Lower lobe of right lung (tissue), 2 donors: ENCODE measurements around the gene SORT1. TPM values are rescaled to one million over a fixed set of nuclear protein-coding genes. Genes with fewer than 3 reads are reported as not detected.

Experiments
- ATAC-seq, 2 donors: fragments of 200-7000 bp; cut with Tn5 transposase; one replicate each; pipeline ENCODE4 v1.9.1; 2020 to 2022; ENCODE audit warnings: mild to moderate bottlenecking in 2 of 2, moderate library complexity in 2 of 2
- DNase-seq: peaks from one replicate; pipeline ENCODE4 v3.0.0-alpha.2; 2020
- H3K27ac ChIP-seq: fragments of 200-600 bp; one replicate; pipeline ENCODE4 v1.8.0; 2022
- H3K27me3 ChIP-seq: fragments of 200-600 bp; one replicate; pipeline ENCODE4 v1.8.0; 2022; ENCODE audit warnings: low read depth
- H3K36me3 ChIP-seq: fragments of 200-600 bp; one replicate; pipeline ENCODE4 v1.8.0; 2022; ENCODE audit warnings: mild to moderate bottlenecking
- H3K4me1 ChIP-seq: fragments of 200-600 bp; one replicate; pipeline ENCODE4 v1.8.0; 2022
- H3K4me3 ChIP-seq: fragments of 200-600 bp; one replicate; pipeline ENCODE4 v1.8.0; 2022; ENCODE audit warnings: mild to moderate bottlenecking
- H3K9me3 ChIP-seq: fragments of 200-600 bp; one replicate; pipeline ENCODE4 v1.8.0; 2022
- intact Hi-C: fragments of 100-400 bp; cut with DNase I; formaldehyde crosslinking; loops from one replicate; pipeline ENCODE4 v1.11.0; 2022
- total RNA-seq: library from RNA; stranded (reverse); fragmentation: NEBNext Ultra II Directional; extraction: Animal tissue kit (Norgen Biotek cat#: 25700); gene quantifications from one replicate; pipeline ENCODE4 v1.2.1, GENCODE V29; 2021
- TF ChIP-seq, protein P1 (sequence below): fragments of 200-600 bp; IDR thresholded peaks from one replicate; pipeline ENCODE4 v1.8.0; 2022; ENCODE audit warnings: antibody characterized with exemption, mild to moderate bottlenecking
- donor health status: DM: no; HTN: yes; CAD: no; lungs with severe emphysema.

Gene SORT1
- total RNA-seq, 1 donor from 2014 or later = 178 TPM

DNA sequence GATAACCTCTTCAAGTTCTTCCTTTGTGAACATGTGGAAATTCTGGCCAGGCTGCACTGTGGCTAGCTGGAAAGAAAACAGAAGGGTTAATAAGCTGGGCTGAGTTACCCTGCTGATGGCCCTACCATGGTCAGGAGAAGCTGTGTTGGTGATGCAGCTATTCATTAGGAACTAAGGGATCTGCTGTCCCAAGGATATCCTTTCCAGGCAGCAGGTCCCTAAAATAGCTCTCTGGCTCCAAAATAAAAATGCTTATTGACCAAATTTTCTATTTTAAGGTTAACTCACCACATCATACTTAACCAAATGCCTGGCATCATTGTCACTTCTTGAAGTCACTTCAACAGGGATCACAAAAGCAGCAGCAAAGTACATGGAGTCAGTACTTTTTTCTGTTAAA lies 4.3 kb upstream of the SORT1 start:
- no peak overlapping the region for H3K27ac ChIP-seq

DNA sequence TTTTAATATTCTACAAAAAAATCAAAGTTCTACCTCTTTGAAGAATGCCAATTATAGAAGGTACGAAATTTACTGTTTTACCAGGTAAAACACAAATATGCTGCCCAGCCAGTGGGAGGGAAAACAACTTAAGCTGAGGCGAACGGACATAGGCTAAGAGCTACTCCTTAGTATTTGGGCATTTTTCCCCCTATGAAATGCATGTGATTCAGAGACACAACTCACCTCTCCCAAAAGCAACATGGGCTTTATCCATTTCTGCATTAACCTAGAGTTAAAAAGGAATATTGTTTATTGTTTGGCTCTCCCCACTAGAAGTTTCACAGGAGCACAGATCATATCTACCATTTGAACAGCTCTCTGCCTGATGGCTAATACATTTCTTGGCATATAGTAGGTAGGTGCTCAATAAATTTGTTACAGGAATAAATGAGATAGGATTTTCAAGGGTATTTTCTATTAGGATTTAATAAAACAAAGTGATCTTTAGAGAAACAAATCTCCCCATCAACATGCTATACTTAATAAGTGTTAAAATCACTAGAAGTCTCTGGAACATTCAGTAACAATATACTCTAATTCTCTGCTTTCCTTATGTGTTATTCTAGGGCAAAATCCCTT lies 2.4 kb upstream of the SORT1 start:
- no peaks in the 10 kb centered on the region for H3K9me3 ChIP-seq
- no peak overlapping the region for H3K27ac ChIP-seq
- no peaks in the 10 kb centered on the region for H3K27me3 ChIP-seq
- no peak for DNase-seq
- ATAC-seq = no peak
- H3K36me3 ChIP-seq = peaks cover 55% of the 10 kb centered on the region
- peaks cover 27% of the 10 kb centered on the region for H3K4me1 ChIP-seq
- intact Hi-C loops = loop anchor here (10.0 kb wide), 1 partner anchor 125 kb away; no protein-coding TSS in a partner anchor
- TF ChIP-seq, protein P1, sequence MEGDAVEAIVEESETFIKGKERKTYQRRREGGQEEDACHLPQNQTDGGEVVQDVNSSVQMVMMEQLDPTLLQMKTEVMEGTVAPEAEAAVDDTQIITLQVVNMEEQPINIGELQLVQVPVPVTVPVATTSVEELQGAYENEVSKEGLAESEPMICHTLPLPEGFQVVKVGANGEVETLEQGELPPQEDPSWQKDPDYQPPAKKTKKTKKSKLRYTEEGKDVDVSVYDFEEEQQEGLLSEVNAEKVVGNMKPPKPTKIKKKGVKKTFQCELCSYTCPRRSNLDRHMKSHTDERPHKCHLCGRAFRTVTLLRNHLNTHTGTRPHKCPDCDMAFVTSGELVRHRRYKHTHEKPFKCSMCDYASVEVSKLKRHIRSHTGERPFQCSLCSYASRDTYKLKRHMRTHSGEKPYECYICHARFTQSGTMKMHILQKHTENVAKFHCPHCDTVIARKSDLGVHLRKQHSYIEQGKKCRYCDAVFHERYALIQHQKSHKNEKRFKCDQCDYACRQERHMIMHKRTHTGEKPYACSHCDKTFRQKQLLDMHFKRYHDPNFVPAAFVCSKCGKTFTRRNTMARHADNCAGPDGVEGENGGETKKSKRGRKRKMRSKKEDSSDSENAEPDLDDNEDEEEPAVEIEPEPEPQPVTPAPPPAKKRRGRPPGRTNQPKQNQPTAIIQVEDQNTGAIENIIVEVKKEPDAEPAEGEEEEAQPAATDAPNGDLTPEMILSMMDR = no peak
- H3K4me3 ChIP-seq = no peak overlapping the region

More for the DNA sequence above, 4.3 kb upstream of the SORT1 start:
- TF ChIP-seq, protein P1 = no peak
- no peaks in the 10 kb centered on the region for H3K27me3 ChIP-seq
- H3K9me3 ChIP-seq = no peaks in the 10 kb centered on the region
- no peak for DNase-seq
- H3K4me1 ChIP-seq = peaks cover 11% of the 10 kb centered on the region
- ATAC-seq = no peak
- H3K36me3 ChIP-seq = peaks cover 74% of the 10 kb centered on the region
- intact Hi-C loops = loop anchor here (10.0 kb wide), 1 partner anchor 127 kb away; no protein-coding TSS in a partner anchor
- H3K4me3 ChIP-seq = no peak overlapping the region

DNA sequence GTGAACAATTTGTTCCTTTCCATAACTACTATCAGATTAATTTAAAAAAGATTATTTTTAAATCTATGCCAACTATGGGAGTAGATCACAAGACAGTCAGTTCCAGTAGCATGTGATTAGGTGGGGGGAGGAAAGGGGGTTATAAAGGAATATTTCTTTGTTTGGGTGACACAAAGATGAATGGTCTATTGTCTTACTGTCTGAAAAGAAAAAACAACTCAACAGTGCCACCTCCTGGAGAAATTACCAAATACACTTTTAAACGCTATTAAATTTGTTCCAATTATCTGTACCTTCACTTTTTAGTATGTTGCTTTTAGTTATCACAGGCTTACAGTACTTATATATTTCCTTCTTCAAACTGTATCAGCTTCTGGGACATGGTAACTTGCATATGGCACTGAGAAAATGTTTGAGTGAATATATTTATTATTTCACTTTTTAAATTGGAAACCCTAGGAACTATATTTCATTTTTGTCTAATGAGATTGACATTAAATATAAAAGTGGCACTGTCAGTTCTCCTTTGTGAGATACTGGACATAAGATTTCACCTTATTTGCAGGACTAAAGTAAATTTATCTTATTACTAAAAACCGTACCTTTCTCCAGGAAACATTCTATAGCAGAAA lies 1.7 kb upstream of the SORT1 start:
- ATAC-seq (peak; percentile 18 to 21), DNase-seq (no peak)
- intact Hi-C loops = no loop called here

DNA sequence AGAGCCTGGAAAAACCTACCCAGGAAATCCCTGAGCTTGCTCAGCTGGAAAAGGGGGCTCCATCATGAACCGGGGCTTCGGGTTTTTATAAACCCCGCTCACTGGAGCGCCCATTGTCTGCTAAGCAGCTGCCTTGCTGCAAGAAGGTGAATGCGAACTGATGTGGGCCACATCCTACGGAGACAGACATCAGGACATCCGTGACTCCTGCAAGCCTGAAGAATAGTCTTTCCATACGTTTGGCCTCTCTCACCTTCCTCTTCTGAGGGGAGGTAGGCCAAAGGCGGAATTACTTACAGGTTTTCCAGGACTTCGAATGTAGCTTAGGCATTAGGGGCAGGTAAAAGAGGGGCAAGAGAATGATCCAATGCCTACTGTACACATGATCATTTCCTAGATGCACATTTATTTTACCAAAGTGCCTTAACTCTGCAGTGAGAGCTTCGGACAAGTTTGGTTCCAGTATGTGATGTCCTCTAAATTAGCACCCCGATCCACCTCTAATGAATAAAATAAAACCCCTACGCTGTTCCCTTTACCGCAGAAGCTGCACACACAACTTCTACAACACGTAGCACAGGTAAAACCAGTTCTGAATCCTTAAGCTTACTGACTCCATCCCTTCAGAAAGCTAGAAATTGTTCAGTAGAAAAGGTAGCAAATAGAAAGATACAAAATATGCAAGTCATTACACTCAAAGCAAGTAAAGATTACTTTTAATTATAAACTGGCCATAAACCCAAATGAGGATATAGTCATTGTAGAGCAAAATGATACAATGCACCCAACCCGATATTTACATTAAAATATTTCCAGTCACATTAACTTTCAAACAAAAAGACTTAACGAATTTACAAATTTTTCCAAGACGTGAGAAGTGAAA lies 866 bp upstream of the SORT1 start:
- intact Hi-C loops = no loop called here

More for the DNA sequence above, 1.7 kb upstream of the SORT1 start:
- H3K36me3 ChIP-seq = peaks cover 48% of the 10 kb centered on the region
- H3K9me3 ChIP-seq = no peaks in the 10 kb centered on the region
- H3K4me3 ChIP-seq = no peak overlapping the region
- H3K27me3 ChIP-seq = no peaks in the 10 kb centered on the region
- TF ChIP-seq, protein P1 = peak; percentile 62
- no peak overlapping the region for H3K27ac ChIP-seq
- peaks cover 33% of the 10 kb centered on the region for H3K4me1 ChIP-seq

More for the DNA sequence above, 866 bp upstream of the SORT1 start:
- peaks cover 39% of the 10 kb centered on the region for H3K36me3 ChIP-seq
- H3K4me1 ChIP-seq = peaks cover 41% of the 10 kb centered on the region
- no peaks in the 10 kb centered on the region for H3K27me3 ChIP-seq
- no peak for DNase-seq
- H3K9me3 ChIP-seq = no peaks in the 10 kb centered on the region
- H3K4me3 ChIP-seq = peak overlapping the region; percentile 62
- no peak for ATAC-seq
- TF ChIP-seq, protein P1 = no peak
- peak overlapping the region; percentile 59 for H3K27ac ChIP-seq
